HEK293 (cell line): Measurements from ENCODE around the gene ZNF419.
"Not testable (repeated sequence)": the region's sequence is repeated elsewhere in the genome, so short reads cannot be mapped to it uniquely, and the experiment has no call there.

Experiments
- CTCF ChIA-PET: fragments of 350-600 bp; formaldehyde crosslinking; extraction: SDS; loops from one replicate; lab custom pipeline; 2021; ENCODE audit warnings: antibody characterized with exemption; lab: Yijun Ruan, JAX
- POLR2A ChIA-PET: fragments of 300-600 bp; formaldehyde crosslinking; extraction: SDS; loops from one replicate; lab custom pipeline; 2020; ENCODE audit warnings: antibody characterized with exemption, inconsistent platforms; lab: Yijun Ruan, JAX
- H3K27ac ChIP-seq: fragments of 200-500 bp; sonication (Bioruptor generic); 2 replicates; pipeline ENCODE4 v1.5.1; 2014; ENCODE audit warnings: low read depth, low read length, control low read depth, inconsistent platforms; ENCODE audit errors: extremely low read depth
- H3K36me3 ChIP-seq, 2 experiments: fragments of 200-500 bp in 1 of 2; sonication (Bioruptor generic) in 1 of 2; 1 replicate in 1 of 2; 2 replicates in 1 of 2; pipeline ENCODE4 v1.5.1; 2014 to 2017; ENCODE audit warnings: inconsistent platforms in 2 of 2, low read length in 2 of 2; ENCODE audit not compliant: control insufficient read depth in 2 of 2, insufficient read depth in 1 of 2
- H3K4me1 ChIP-seq: fragments of 200-500 bp; sonication (Bioruptor generic); 2 replicates; pipeline ENCODE4 v1.5.1; 2014; ENCODE audit warnings: mild to moderate bottlenecking, low read length, inconsistent platforms; ENCODE audit not compliant: control insufficient read depth, insufficient read depth
- H3K4me3 ChIP-seq: 2 replicates; pipeline ENCODE4 v1.5.1; 2011; ENCODE audit warnings: low read depth, mild to moderate bottlenecking, control low read depth, low read length, moderate library complexity
- H3K9me3 ChIP-seq: fragments of 200-500 bp; sonication (Bioruptor generic); 2 replicates; pipeline ENCODE4 v1.5.1; 2014; ENCODE audit warnings: low read depth, low read length, inconsistent platforms; ENCODE audit not compliant: control insufficient read depth, insufficient read depth
- GLI4 ChIP-seq: fragments of 450-650 bp; formaldehyde crosslinking; IDR thresholded peaks from 2 replicates; pipeline ENCODE4 v1.5.1; 2016; ENCODE audit warnings: missing biosample characterization, missing genetic modification characterization
- IKZF3 ChIP-seq: fragments of 450-650 bp; IDR thresholded peaks from 2 replicates; pipeline ENCODE4 v1.5.0; 2018; ENCODE audit warnings: missing biosample characterization, mild to moderate bottlenecking, missing genetic modification characterization, moderate library complexity
- KLF8 ChIP-seq: fragments of 450-650 bp; formaldehyde crosslinking; IDR thresholded peaks from 2 replicates; pipeline ENCODE4 v1.5.1; 2016; ENCODE audit warnings: missing biosample characterization, missing genetic modification characterization
- SP2 ChIP-seq: fragments of 450-650 bp; formaldehyde crosslinking; IDR thresholded peaks from 2 replicates; pipeline ENCODE4 v1.5.1; 2016; ENCODE audit warnings: missing biosample characterization, missing genetic modification characterization
- SP3 ChIP-seq: fragments of 450-650 bp; formaldehyde crosslinking; IDR thresholded peaks from 2 replicates; pipeline ENCODE4 v1.5.1; 2016; ENCODE audit warnings: missing biosample characterization, missing genetic modification characterization
- YY2 ChIP-seq: fragments of 450-650 bp; formaldehyde crosslinking; IDR thresholded peaks from 2 replicates; pipeline ENCODE4 v1.5.1; 2016; ENCODE audit warnings: missing biosample characterization, missing genetic modification characterization
- ZBTB17 ChIP-seq: fragments of 450-650 bp; formaldehyde crosslinking; IDR thresholded peaks from 2 replicates; pipeline ENCODE4 v1.5.1; 2016; ENCODE audit warnings: missing biosample characterization, missing genetic modification characterization
- ZBTB20 ChIP-seq: fragments of 450-650 bp; formaldehyde crosslinking; IDR thresholded peaks from 2 replicates; pipeline ENCODE4 v1.5.1; 2016; ENCODE audit warnings: missing biosample characterization, missing genetic modification characterization
- ZFP3 ChIP-seq: fragments of 450-650 bp; formaldehyde crosslinking; IDR thresholded peaks from 2 replicates; pipeline ENCODE4 v1.5.1; 2016; ENCODE audit warnings: low read depth, missing biosample characterization, missing genetic modification characterization
- ZNF335 ChIP-seq: fragments of 450-650 bp; formaldehyde crosslinking; conservative IDR thresholded peaks from 2 replicates; pipeline ENCODE4 v1.5.1; 2016; ENCODE audit warnings: missing biosample characterization, missing genetic modification characterization
- ZNF660 ChIP-seq: fragments of 450-650 bp; IDR thresholded peaks from 2 replicates; pipeline ENCODE4 v1.5.1; 2018; ENCODE audit warnings: missing biosample characterization, mild to moderate bottlenecking, missing genetic modification characterization
- ZNF707 ChIP-seq: fragments of 450-650 bp; formaldehyde crosslinking; IDR thresholded peaks from 2 replicates; pipeline ENCODE4 v1.5.1; 2016; ENCODE audit warnings: missing biosample characterization, missing genetic modification characterization
- ZNF76 ChIP-seq: fragments of 450-650 bp; formaldehyde crosslinking; IDR thresholded peaks from 2 replicates; pipeline ENCODE4; 2016; ENCODE audit warnings: low read depth, missing biosample characterization, missing genetic modification characterization, borderline replicate concordance
- ZNF837 ChIP-seq: fragments of 450-650 bp; formaldehyde crosslinking; IDR thresholded peaks from 2 replicates; pipeline ENCODE4 v1.5.1; 2016; ENCODE audit warnings: missing biosample characterization, missing genetic modification characterization
- ZNF843 ChIP-seq: fragments of 450-650 bp; formaldehyde crosslinking; IDR thresholded peaks from 2 replicates; pipeline ENCODE4 v1.5.1; 2016; ENCODE audit warnings: missing biosample characterization, missing genetic modification characterization
- ZXDB ChIP-seq: fragments of 450-650 bp; formaldehyde crosslinking; IDR thresholded peaks from 2 replicates; pipeline ENCODE4 v1.5.1; 2016; ENCODE audit warnings: missing biosample characterization, missing genetic modification characterization
- TF ChIP-seq, protein P1 (sequence below): fragments of 450-650 bp; formaldehyde crosslinking; IDR thresholded peaks from 2 replicates; pipeline ENCODE4 v1.5.1; 2016; ENCODE audit warnings: missing biosample characterization, missing genetic modification characterization
- TF ChIP-seq, protein P2 (sequence below): fragments of 450-650 bp; formaldehyde crosslinking; conservative IDR thresholded peaks from 2 replicates; pipeline ENCODE4 v1.5.1; 2016; ENCODE audit warnings: low read depth, missing biosample characterization, missing genetic modification characterization
- TF ChIP-seq, protein P3 (sequence below): fragments of 450-650 bp; formaldehyde crosslinking; IDR thresholded peaks from 2 replicates; pipeline ENCODE4 v1.5.1; 2017; ENCODE audit warnings: missing biosample characterization, missing genetic modification characterization
- TF ChIP-seq, protein P4 (sequence below): fragments of 450-650 bp; formaldehyde crosslinking; IDR thresholded peaks from 2 replicates; pipeline ENCODE4 v1.5.1; 2016; ENCODE audit warnings: missing biosample characterization, missing genetic modification characterization

Gene ZNF419

DNA sequence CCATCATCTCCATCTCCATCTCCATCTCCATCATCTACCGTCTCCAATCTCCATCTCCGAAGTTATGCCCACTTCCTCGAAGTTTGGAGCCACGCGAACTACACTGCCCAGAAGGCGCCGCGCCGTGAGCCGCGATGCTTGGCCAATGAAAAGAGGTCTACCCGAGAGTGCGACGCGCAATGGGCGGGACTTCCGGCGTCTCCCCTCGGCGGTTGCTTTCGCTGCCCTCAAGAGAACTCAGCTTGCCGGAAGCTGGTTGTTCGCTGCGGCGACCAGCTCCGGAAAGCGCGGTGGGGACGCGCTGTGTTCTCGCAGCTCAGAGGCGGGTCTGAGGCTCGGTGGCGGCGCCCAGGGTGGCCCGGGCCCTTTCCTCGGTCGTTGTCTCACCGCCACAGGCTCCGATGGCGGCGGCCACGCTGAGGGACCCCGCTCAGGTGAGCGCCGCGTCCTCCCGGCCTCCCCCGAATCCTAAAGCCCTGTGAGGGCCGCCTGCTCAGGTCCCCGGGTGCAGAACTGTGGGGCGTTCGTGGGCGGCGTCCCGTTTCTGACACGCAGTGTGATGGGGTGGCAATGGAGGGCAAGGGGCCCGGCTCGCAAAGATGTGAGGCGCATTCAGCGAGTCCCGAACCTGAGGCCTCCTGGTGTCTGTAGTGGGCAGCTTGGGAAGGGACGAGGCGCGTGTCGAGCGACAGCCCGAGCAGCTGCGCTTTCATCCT lies 12.3 kb downstream of the ZNF419 start, which contains the start of gene ZNF773 (continued):
- TF ChIP-seq, protein P1, sequence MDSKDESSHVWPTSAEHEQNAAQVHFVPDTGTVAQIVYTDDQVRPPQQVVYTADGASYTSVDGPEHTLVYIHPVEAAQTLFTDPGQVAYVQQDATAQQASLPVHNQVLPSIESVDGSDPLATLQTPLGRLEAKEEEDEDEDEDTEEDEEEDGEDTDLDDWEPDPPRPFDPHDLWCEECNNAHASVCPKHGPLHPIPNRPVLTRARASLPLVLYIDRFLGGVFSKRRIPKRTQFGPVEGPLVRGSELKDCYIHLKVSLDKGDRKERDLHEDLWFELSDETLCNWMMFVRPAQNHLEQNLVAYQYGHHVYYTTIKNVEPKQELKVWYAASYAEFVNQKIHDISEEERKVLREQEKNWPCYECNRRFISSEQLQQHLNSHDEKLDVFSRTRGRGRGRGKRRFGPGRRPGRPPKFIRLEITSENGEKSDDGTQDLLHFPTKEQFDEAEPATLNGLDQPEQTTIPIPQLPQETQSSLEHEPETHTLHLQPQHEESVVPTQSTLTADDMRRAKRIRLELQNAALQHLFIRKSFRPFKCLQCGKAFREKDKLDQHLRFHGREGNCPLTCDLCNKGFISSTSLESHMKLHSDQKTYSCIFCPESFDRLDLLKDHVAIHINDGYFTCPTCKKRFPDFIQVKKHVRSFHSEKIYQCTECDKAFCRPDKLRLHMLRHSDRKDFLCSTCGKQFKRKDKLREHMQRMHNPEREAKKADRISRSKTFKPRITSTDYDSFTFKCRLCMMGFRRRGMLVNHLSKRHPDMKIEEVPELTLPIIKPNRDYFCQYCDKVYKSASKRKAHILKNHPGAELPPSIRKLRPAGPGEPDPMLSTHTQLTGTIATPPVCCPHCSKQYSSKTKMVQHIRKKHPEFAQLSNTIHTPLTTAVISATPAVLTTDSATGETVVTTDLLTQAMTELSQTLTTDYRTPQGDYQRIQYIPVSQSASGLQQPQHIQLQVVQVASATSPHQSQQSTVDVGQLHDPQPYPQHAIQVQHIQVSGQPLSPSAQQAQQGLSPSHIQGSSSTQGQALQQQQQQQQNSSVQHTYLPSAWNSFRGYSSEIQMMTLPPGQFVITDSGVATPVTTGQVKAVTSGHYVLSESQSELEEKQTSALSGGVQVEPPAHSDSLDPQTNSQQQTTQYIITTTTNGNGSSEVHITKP (tag by site-specific recombination), result peak; percentile 77
- TF ChIP-seq YY2 (tag by site-specific recombination) (peak; percentile 57; the same call in 1 of the 2 replicates), KLF8 (tag by site-specific recombination) (peak; percentile 22; the same call in 1 of the 2 replicates), SP3 (tag by site-specific recombination) (peak; percentile 68), ZNF335 (tag by site-specific recombination) (peak; percentile 89), ZBTB20 (tag by site-specific recombination) (peak; percentile 48; the same call in 1 of the 2 replicates), ZNF660 (tag by site-specific recombination) (peak; percentile 68; the same call in 1 of the 2 replicates), ZBTB17 (tag by site-specific recombination) (peak; percentile 92), SP2 (tag by site-specific recombination) (peak; percentile 89), ZXDB (tag by site-specific recombination) (0 out of 2 replicates have a peak, but pooled peaks have one; percentile 49), ZNF76 (tag by site-specific recombination) (peak; percentile 90)
- TF ChIP-seq, protein P2, sequence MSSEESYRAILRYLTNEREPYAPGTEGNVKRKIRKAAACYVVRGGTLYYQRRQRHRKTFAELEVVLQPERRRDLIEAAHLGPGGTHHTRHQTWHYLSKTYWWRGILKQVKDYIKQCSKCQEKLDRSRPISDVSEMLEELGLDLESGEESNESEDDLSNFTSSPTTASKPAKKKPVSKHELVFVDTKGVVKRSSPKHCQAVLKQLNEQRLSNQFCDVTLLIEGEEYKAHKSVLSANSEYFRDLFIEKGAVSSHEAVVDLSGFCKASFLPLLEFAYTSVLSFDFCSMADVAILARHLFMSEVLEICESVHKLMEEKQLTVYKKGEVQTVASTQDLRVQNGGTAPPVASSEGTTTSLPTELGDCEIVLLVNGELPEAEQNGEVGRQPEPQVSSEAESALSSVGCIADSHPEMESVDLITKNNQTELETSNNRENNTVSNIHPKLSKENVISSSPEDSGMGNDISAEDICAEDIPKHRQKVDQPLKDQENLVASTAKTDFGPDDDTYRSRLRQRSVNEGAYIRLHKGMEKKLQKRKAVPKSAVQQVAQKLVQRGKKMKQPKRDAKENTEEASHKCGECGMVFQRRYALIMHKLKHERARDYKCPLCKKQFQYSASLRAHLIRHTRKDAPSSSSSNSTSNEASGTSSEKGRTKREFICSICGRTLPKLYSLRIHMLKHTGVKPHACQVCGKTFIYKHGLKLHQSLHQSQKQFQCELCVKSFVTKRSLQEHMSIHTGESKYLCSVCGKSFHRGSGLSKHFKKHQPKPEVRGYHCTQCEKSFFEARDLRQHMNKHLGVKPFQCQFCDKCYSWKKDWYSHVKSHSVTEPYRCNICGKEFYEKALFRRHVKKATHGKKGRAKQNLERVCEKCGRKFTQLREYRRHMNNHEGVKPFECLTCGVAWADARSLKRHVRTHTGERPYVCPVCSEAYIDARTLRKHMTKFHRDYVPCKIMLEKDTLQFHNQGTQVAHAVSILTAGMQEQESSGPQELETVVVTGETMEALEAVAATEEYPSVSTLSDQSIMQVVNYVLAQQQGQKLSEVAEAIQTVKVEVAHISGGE (tag by site-specific recombination), result peak; percentile 95

DNA sequence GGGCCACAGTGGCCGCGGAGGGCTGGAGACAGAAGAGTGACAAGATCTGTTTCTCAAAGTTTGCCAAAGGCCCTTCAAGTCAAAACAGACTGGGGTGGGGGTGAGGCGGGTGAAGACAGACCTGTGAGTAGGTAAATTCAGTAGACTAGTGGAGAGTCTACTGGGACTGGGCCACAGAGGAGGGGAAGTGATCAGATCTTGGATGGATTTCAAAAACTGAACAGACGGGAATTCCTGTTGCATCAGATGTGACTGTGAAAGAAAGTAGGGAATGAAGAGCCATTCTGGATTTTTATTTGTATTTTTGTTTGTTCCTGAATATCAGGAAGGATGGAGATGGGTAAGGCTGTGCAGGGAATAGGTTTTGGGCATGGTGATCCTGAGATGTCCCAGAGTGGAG lies 12.8 kb downstream of the ZNF419 start:
- H3K9me3 ChIP-seq, H3K27ac ChIP-seq, CTCF ChIA-PET, H3K4me1 ChIP-seq: not testable (repeated sequence)
- Histone ChIP-seq H3K36me3 (peaks cover 24 to 42% of the 10 kb centered on the region in 2 experiments; a peak in 2 of 3 replicates), H3K4me3 (peak overlapping the region; percentile 33)
- POLR2A ChIA-PET, result interaction anchor here (0.6 to 1.1 kb wide), 6 partner anchors 8 to 404 kb away, joined by 3 to 10 read pairs (median 5); partner anchors contain the start of genes ZNF419 and ZNF772

DNA sequence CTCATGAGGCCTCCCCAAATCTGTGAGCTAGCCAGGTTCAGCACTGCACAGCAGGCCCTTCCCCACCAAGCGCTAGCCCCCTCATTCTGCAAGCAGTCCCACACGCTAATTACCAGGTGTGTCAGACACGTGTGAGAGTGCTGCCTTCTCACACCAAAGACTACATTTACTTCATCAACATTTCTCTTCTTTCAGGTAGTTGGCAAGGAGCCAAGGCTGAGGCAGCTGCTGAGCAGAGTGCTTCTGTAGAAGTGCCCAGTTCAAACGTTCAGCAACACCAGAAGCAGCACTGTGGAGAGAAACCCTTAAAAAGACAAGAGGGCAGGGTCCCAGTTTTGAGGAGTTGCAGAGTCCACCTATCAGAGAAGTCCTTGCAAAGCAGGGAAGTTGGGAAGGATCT lies 18.6 kb downstream of the ZNF419 start:
- POLR2A ChIA-PET, result no interaction called here
- Histone ChIP-seq H3K36me3 (peaks cover 57 to 73% of the 10 kb centered on the region in 2 experiments), H3K27ac (no peak overlapping the region), H3K9me3 (no peaks in the 10 kb centered on the region; the same call in 1 of the 2 replicates), H3K4me3 (no peak overlapping the region), H3K4me1 (no peaks in the 10 kb centered on the region)
- CTCF ChIA-PET, result no interaction called here
- TF ChIP-seq, protein P3, sequence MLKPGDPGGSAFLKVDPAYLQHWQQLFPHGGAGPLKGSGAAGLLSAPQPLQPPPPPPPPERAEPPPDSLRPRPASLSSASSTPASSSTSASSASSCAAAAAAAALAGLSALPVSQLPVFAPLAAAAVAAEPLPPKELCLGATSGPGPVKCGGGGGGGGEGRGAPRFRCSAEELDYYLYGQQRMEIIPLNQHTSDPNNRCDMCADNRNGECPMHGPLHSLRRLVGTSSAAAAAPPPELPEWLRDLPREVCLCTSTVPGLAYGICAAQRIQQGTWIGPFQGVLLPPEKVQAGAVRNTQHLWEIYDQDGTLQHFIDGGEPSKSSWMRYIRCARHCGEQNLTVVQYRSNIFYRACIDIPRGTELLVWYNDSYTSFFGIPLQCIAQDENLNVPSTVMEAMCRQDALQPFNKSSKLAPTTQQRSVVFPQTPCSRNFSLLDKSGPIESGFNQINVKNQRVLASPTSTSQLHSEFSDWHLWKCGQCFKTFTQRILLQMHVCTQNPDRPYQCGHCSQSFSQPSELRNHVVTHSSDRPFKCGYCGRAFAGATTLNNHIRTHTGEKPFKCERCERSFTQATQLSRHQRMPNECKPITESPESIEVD, result no peak
- TF ChIP-seq ZNF837 (tag by site-specific recombination), result no peak
- TF ChIP-seq, protein P4, sequence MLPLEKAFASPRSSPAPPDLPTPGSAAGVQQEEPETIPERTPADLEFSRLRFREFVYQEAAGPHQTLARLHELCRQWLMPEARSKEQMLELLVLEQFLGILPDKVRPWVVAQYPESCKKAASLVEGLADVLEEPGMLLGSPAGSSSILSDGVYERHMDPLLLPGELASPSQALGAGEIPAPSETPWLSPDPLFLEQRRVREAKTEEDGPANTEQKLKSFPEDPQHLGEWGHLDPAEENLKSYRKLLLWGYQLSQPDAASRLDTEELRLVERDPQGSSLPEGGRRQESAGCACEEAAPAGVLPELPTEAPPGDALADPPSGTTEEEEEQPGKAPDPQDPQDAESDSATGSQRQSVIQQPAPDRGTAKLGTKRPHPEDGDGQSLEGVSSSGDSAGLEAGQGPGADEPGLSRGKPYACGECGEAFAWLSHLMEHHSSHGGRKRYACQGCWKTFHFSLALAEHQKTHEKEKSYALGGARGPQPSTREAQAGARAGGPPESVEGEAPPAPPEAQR (tag by site-specific recombination), result no peak
- TF ChIP-seq ZFP3 (tag by site-specific recombination), result no peak
- TF ChIP-seq GLI4 (tag by site-specific recombination), result no peak
- no peak for TF ChIP-seq ZNF707 (tag by site-specific recombination)
- TF ChIP-seq IKZF3 (tag by site-specific recombination), result no peak
- TF ChIP-seq ZNF843 (tag by site-specific recombination), result no peak
